ENCODE measurements around the gene TRPC4AP. TPM values are rescaled to one million over a fixed set of nuclear protein-coding genes. Genes with fewer than 3 reads are reported as not detected.
A peak's percentile ranks its signal among the peaks of the same experiment; 100 is the strongest.

Gene TRPC4AP
- total RNA-seq, 4 donors from 2014 or later, result 58.4 to 67.4 (median 63.5) TPM

- Histone ChIP-seq H3K36me3 (peaks cover 0 to 51% of the 10 kb centered on the region in 2 donors), H3K9me3 (no peaks in the 10 kb centered on the region), H3K27me3 (no peaks in the 10 kb centered on the region), H3K27ac (no peak overlapping the region), H3K4me1 (no peaks in the 10 kb centered on the region), H3K4me3 (no peak overlapping the region)
- in situ Hi-C loops (cut with MboI; ENCODE audit: low sequenced_read_pairs in 4 of 4) (no loop called here), intact Hi-C loops (cut with DNase I; ENCODE audit: low total_unique reads) (no loop called here)
- TF ChIP-seq CTCF (IDR thresholded peaks at IDR 0.05 in 4 of 5, conservative IDR thresholded peaks at IDR 0.05 in 1 of 5) (no peak), POLR2A (IDR thresholded peaks at IDR 0.05) (no peak)
- no peak for DNase-seq
- ATAC-seq, result no peak
Observed at GRCh38 chr20:35039146-35039545, 53.5 kb downstream of the TRPC4AP start.

GRCh38 chr20:35034145-35034544 is 58.5 kb downstream of the TRPC4AP start:
- intact Hi-C loops (cut with DNase I; ENCODE audit: low total_unique reads), result no loop called here
- ATAC-seq, result no peak
- H3K4me1 ChIP-seq, result no peaks in the 10 kb centered on the region

GRCh38 chr20:35030136-35030535 is 62.5 kb downstream of the TRPC4AP start:
- in situ Hi-C loops (cut with MboI; ENCODE audit: low sequenced_read_pairs in 4 of 4) (no loop called here), intact Hi-C loops (cut with DNase I; ENCODE audit: low total_unique reads) (no loop called here)
- H3K36me3 ChIP-seq, result peaks cover 0 to 74% of the 10 kb centered on the region in 2 donors
- H3K9me3 ChIP-seq, result no peaks in the 10 kb centered on the region
- ATAC-seq (no peak), DNase-seq (no peak)
- no peak overlapping the region for H3K4me3 ChIP-seq
- no peaks in the 10 kb centered on the region for H3K4me1 ChIP-seq
- no peak for TF ChIP-seq POLR2A (IDR thresholded peaks at IDR 0.05)
- no peaks in the 10 kb centered on the region for H3K27me3 ChIP-seq
- no peak overlapping the region for H3K27ac ChIP-seq

More at GRCh38 chr20:35034145-35034544, 58.5 kb downstream of the TRPC4AP start:
- Histone ChIP-seq H3K36me3 (peaks cover 0 to 52% of the 10 kb centered on the region in 2 donors), H3K9me3 (no peaks in the 10 kb centered on the region), H3K4me3 (no peak overlapping the region), H3K27me3 (no peaks in the 10 kb centered on the region), H3K27ac (no peak overlapping the region)
- in situ Hi-C loops (cut with MboI; ENCODE audit: low sequenced_read_pairs in 4 of 4), result no loop called here
- DNase-seq, result no peak
- no peak for TF ChIP-seq POLR2A (IDR thresholded peaks at IDR 0.05)

- no peak for ATAC-seq
- DNase-seq, result no peak
- no peaks in the 10 kb centered on the region for H3K27me3 ChIP-seq
- no peak overlapping the region for H3K27ac ChIP-seq
- peaks cover 0 to 55% of the 10 kb centered on the region in 2 donors for H3K36me3 ChIP-seq
- TF ChIP-seq POLR2A (IDR thresholded peaks at IDR 0.05) (no peak), CTCF (IDR thresholded peaks at IDR 0.05 in 4 of 5, conservative IDR thresholded peaks at IDR 0.05 in 1 of 5) (no peak)
- H3K4me3 ChIP-seq, result no peak overlapping the region
- intact Hi-C loops (cut with DNase I; ENCODE audit: low total_unique reads), result no loop called here
- H3K4me1 ChIP-seq, result peaks cover 6 to 14% of the 10 kb centered on the region in 2 donors
- H3K9me3 ChIP-seq, result no peaks in the 10 kb centered on the region
- in situ Hi-C loops (cut with MboI; ENCODE audit: low sequenced_read_pairs in 4 of 4), result no loop called here
Observed at GRCh38 chr20:35027301-35027700, 65.3 kb downstream of the TRPC4AP start.

- intact Hi-C loops (cut with DNase I; ENCODE audit: low total_unique reads), result no loop called here
- peak overlapping the region in 1 of 4 donors; percentile 95 for H3K27ac ChIP-seq
- H3K4me1 ChIP-seq, result peaks cover 23 to 34% of the 10 kb centered on the region in 2 donors
- no peak for TF ChIP-seq CTCF (IDR thresholded peaks at IDR 0.05 in 4 of 5, conservative IDR thresholded peaks at IDR 0.05 in 1 of 5)
- no peak for TF ChIP-seq POLR2A (IDR thresholded peaks at IDR 0.05)
- H3K4me3 ChIP-seq, result no peak overlapping the region
- ATAC-seq (no peak), DNase-seq (no peak)
- no peaks in the 10 kb centered on the region for H3K9me3 ChIP-seq
- H3K27me3 ChIP-seq, result no peaks in the 10 kb centered on the region
- in situ Hi-C loops (cut with MboI; ENCODE audit: low sequenced_read_pairs in 4 of 4), result no loop called here
- peaks cover 0 to 34% of the 10 kb centered on the region in 2 donors for H3K36me3 ChIP-seq
Observed at GRCh38 chr20:35025116-35025515, 67.5 kb downstream of the TRPC4AP start.

- Histone ChIP-seq H3K27me3 (no peaks in the 10 kb centered on the region), H3K9me3 (no peaks in the 10 kb centered on the region), H3K4me1 (peaks cover 28 to 39% of the 10 kb centered on the region in 2 donors), H3K27ac (peak overlapping the region; percentile 85 to 95 (median 90)), H3K36me3 (peaks cover 0 to 26% of the 10 kb centered on the region in 2 donors), H3K4me3 (no peak overlapping the region)
- intact Hi-C loops (cut with DNase I; ENCODE audit: low total_unique reads), result no loop called here
- DNase-seq (no peak), ATAC-seq (no peak)
- TF ChIP-seq CTCF (IDR thresholded peaks at IDR 0.05 in 4 of 5, conservative IDR thresholded peaks at IDR 0.05 in 1 of 5) (no peak), POLR2A (IDR thresholded peaks at IDR 0.05) (no peak)
- in situ Hi-C loops (cut with MboI; ENCODE audit: low sequenced_read_pairs in 4 of 4), result no loop called here
Observed at GRCh38 chr20:35023624-35024023, 69.0 kb downstream of the TRPC4AP start.

Data from gastrocnemius medialis (tissue), 4 donors.